Middle frontal gyrus (tissue), 1 donor: ENCODE data around the gene SEMA5A.

Experiments
- DNase-seq: peaks from one replicate; pipeline ENCODE4 v3.0.0-alpha.2; 2015; ENCODE audit warnings: low spot score; ENCODE audit errors: extremely low spot score

SEMA5A gene

DNA sequence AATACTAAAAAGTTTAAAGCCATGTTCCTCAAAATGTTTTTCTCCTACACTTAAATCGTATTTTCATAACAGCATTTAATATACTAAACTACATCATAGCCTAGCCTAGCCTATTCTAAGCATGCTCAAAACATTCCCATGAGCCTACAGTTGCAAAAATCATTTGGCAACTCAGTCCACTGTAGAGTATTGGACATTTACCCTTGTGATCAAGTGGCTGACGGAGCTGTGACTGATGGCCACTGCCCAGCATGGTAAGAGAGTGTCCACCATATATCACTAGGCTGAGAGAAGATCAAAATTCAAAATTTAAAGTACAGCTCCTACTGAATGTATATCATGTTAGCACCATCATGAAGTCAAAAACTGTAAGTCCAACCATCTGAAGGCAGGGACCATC, 30.9 kb downstream of the SEMA5A start:
- no peak for DNase-seq

DNA sequence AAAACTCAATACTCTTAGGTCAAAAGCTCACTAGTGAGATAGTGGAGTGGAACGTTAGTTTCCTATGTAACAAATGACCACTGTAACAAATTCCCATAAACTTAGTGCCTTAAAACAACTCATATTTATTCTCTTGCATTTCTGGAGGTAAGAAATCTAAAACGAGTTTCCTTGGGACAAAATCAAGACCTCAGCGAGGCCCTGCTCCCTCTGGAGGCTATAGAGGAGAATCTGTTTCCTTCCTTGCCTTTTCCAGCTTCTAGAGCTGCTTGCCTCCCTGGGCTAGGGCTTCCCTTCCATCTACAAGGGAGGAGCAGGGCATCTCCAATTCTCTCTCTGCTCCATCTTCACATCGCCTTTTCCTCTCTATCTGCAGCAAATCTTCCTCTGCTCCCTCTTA, 32.0 kb downstream of the SEMA5A start:
- no peak for DNase-seq

DNA sequence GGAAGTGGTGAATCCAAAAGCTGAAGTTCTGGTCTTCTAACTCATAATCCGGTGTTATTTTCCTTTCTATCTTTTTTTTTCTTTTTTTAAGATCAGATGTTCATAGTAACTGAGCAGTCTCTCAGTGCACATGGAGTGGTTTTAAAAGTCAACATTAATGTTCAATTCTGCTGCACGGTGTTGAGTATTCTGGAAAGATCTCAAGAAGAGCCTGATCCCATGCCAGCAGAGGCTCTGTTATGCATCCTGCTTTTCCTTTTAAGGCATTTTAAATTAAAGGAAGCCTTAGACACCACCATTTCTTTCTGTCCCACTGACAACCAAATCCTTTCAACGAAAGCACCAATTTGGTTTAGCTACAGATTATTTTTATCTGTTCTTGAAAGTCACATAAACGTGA, 33.4 kb downstream of the SEMA5A start:
- no peak for DNase-seq

DNA sequence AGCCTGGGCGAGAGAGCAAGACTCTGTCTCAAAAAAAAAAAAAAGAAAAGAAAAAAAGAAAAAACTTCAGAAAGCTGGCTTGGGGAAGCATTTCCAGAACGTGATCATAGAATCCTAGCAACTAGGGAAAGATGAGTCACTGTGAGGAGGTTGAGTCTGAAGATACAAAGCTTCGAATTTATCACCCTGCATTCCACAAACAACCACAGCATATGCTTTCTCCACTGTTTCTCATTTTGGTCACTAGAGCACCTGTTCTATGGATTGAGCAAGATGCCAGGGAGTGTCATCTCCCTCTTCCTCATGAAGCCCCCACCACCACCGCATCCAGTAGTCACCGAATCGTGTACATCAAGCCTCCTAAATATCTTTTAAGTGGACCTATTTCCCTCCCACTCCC, 37.9 kb downstream of the SEMA5A start:
- DNase-seq: no peak

DNA sequence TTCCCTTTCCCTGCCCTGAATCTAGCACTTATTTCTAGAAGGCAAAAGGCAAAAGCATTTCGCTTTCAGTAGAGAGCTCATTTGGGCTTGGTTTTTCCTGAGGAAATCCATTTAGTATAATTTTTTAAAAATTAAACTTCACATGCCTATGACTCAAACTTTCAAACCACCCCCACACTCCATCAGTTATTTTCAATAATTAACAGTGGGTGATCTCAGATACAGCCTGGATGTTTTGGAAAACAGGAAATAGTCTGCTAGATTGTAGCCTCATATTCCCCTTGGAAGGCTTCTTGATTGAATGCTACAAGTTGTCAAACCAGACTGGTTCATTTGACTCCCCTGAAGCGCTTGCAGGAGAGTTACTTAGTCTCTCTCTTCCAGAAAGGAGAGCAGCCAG, 40.6 kb downstream of the SEMA5A start:
- DNase-seq: no peak

DNA sequence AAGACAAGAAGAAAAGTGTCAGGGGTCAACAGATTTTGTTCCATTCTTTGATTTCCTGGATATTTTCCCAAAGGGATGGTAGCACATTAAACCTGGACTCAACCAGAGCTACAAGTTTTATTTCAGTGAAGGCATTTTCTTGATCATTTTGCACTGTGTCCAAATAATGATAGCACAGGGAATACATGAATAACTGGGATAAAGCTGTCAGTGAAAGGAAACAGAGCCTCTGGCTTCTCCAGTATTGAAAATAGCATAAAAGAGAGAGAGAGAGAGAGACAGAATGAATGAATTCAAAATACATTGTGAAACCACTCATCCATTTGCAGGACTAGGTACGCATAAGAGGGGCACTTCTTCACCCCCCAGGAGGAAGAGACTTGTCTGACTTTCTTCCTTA, 43.0 kb downstream of the SEMA5A start:
- DNase-seq: no peak

DNA sequence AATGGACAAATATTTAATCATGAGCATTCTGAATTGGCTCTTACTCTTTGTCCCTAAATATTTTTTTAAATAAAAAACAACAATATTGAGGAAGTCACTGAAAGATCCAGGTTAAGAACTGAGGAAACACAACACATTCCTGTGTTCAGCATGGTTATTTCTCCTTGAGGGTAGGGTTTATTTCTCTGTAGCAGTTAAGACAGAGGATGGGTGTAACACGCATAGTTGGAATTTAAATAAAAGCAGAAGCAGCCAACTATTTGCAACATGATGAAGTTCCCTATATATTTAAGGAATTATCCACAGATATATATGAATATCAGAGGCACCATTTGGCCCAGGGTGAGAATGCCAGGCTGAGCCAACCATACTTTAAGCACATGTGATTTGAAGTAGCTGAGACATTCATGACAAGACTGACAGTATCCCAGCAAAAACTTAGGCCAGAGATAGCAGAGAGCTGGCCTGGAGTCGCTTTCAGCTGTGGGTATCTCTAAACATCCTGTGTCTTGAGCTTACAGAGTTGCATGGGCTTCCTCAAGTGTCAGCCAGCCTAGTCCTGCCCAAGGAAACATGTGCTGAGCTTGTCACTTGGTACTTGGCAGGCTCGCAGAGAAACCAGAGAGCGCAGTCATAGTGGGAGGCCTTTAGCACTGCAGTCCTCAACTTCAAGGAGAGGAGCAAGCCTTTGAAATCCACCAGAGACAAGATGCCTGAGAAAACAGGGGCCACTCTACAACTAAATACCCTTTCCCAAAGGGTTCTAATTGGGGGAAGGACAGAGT, 43.6 kb downstream of the SEMA5A start:
- no peak for DNase-seq

DNA sequence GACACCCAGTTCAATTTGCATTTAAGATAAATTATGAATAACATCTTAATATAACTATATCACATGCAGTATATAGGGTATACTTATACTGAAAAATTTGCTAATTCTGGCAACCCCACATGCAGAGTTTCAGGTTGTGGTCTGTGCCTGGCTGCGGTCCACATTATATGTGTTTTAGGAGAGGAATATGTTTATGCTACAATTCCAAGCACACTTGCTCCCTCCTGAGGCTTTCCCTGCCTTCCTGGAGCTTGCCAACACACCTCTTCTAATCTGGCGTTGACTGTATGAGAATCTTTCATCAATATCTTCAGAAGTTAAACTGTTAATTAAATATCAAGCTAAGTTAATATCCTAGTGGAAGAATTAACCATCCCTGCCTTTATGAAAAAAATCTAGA, 45.2 kb downstream of the SEMA5A start:
- no peak for DNase-seq

DNA sequence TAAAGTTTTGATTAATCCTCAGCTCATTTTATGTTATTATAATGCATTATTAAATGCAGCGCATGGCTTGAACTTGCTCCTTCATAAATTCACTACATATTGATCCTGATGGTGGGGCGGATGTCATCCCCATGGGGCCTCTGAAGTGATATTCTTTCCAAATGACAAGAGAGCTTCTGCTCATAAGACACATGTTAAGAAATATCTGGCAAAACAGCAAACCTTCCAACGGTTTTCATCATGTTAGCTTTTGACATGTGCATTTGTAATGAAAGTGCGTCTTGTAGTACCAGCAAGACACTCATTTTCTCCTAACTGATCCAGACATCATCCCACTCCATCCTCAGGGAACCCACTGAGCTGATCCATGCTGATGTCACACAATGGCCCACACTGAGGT, 45.7 kb downstream of the SEMA5A start:
- DNase-seq: no peak

DNA sequence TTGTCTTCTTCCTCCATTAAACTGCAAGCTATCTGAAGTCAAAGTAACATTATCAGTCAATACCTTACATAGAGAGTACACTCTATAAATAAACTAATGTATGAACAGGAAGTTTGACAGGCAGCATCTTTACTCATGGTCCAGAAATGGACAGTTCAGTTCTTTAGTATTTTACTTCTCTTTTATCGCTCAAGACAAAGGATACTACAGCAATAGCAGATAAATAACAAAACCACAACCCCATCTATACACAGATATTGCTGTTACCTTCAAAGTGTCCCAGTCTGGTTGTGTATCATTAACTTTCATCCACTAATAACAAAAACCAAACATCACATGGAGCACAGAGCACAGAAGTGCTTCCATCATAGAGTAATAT, 46.4 kb downstream of the SEMA5A start:
- no peak for DNase-seq

DNA sequence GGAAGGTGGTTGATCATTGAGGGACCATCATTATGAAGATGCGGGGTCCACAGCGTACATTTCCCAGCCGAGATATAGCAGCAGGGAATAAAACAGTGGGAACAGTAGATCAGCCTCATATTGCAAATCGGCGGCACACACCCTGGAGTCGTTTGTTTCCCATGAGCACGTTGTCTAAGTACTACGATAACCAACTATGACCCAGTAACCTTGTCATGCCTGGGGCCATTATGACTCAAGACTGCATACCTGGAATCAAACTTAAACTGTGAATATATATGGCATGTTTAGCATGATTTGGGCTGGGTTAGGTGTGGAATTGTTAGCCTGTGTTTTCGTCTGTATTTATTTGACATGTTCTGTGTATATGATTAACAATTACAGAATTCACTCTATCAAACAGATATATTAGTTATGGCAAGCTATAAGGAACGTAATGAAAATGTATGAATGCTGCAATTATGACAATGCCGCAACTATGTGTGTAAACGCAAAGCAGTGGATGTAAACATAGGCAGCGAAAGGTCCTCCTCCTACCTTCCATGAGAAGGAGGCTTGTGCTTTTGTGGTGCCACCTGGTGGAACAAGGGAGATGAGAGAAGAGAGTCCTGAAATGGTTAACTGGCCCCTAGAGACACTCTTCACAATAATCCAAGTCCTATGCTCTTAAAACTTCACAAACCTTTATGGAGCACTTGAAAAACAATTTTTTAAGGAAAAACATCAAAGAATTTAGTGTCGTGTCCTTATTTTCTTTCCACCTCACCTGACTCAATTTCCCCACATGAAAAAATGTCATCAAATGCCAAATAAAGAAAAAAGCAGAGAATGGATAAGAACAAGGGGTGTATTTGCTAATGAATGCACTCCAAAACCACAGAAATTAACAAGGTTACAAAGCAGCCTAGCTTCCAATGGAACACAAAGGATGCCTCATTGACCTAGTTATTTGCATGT, 47.1 kb downstream of the SEMA5A start:
- no peak for DNase-seq

DNA sequence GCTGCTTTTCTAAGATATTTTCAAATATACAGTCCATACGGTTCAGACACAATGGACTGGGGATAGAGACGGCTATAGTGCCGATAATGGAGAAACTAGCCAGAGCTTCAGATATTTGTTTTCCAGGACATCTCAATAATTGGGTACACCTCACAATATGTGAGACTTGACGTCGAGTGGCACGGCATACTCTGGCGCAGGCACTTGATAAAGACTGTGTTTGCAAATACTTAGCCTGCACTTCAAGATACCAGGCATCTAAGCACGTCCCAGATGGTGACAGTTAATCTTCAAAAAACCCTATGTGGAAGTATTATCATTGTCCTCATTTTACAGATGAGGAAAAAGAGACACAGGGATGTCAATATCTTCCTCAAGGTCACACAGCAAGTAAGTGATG, 48.5 kb downstream of the SEMA5A start:
- DNase-seq: no peak

DNA sequence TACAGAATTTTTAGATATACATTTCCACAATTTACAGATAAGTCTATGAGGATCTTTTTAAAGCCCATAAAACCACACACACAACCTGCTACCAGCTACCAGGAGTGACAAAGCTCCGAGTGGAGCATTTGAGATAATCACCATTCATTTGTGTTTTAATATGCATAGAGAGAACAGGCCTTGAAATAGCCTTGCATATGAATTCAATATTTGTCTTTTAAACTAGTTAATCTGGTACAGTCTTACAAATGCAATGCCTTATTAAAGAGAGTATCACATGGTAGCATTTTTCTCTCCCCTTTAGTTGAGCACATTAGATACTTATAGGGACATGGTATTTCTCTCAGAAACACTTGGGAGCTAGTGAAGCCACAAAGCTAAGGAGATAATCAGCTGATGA, 49.1 kb downstream of the SEMA5A start:
- DNase-seq: no peak

DNA sequence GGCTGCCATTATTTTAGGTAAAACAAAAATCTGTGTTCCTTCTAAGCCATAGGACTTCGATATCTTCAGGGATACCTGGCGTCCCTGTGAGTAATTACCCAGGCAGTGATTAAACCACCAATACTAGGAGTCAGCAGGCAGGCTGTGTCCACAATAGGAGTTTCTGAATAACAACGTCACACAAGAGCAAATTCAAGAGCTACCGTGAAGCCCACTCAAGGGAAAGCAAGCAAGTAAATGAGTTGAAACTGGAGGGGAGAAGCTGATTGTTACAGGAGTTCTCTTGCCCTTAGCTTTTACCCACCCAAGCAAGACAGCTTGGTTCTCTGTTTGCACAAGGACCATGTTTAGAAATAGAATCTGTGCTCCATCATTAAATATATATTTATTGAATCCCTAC, 50.8 kb downstream of the SEMA5A start:
- no peak for DNase-seq

DNA sequence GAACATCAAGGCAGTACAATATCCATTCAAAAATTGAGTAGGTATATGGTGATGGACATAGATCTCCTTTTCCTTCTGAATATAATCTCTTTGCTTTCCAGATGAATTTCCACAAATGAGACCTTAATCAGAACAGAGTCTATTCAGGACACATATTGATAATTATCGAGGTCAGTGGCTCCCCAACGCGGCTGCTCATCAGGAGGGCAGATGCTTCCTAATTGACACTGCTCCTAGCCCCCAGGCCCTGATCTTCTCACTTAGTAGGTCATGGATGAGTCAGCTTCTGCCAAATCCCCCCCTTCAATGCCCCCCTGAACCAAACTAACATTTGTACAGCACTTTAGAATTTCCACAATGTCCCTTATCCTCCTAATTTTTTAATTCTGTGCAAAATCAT, 51.6 kb downstream of the SEMA5A start:
- no peak for DNase-seq

DNA sequence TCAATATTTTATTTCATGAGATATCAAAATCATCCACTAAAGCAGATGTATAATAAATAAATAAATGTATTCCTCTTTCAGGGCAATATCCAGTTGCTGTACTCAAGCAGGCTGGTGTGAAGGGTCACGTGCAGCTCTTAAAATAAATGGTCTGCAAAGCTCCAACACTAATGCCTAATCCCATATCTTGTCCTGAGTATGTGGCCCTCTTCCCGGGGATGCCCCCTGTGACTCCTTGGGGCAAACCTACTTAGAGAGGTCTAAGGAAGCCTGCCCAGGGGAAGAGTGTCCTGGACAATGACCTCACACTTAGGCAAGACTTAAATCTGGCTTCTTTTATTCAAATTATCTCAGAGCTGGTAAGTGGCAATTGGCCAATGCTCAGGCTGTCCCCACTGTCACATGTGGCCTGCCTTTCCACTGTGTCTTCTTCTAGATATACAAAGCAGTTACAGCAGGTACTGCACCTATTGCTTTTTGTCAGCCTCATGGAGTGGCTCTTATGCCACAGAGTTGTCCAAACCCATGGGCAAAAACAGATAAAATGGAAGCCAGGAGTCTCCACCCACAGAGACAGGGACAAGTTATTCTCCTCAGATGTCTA, 55.3 kb downstream of the SEMA5A start:
- DNase-seq: no peak

DNA sequence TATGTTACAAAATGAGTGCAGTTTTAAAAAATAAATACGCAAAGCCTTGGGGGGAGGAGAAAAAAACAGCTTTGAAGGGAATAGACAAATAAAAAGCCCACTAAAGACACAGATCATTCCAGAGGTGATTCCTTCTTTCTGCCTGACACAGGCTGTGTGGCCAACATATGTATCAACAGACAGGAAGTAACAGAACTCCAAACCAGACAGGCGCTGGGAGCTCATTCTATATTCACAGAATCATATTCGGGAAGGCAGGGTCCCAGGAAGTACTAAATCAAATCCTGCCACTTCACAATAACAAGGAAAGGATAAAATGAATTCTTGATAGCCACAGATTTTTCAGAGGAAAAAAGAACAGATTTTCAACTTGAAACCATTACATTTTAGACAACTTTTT, 62.1 kb downstream of the SEMA5A start:
- no peak for DNase-seq

DNA sequence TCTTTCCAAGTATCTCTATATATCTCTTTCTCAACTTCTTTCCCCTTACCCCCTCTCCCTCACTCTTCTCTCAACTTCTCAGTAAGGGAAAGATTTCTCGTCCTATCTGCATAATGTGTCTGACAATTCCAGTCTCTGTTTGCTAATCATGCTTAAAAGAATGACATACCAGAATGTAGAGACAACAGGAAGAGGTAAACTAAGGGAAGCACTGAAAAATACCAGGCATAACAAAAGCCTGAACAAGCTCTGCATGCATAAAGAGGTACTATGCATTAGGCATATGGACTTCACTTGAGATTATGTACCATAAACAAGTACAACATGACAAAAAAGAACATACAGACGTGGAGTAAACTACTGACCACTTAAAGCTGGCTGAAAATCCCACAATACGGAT, 62.6 kb downstream of the SEMA5A start:
- no peak for DNase-seq

DNA sequence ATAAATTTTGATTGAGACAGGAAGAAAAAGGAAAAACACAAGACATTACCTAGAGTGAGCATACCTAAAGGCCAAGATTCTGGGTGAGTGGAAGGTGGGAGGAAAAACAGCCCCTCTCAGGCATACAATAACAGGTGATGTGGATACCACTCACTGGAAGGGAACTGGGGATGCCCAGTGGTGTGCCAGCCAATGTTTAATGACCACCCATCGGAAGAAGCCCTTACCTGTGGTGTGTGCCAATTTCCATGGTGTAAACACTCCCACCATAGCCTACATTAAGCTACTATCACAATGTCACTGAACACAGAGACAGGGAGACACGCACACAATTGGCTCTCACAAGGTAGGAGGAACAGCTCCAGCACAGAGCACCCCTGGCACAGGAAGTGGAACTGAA, 63.5 kb downstream of the SEMA5A start:
- no peak for DNase-seq

DNA sequence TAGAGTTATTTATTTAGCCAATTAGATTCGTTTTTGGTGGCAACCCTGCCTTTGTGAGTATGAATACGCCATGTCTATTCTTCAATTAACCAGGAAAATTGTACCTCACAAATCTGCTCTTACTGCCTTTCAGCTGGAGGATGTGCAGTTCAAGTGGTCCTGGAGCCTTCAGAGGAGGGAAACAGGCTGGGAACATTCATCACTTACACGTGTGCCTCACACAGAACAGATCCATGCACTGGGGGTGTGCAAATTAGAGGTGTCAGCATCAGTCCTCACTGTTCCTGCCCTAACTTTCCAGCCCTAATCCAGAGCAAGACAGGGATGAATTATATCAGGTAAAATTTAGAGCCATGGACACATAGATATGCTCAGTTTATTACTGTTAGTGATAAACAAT, 65.4 kb downstream of the SEMA5A start:
- DNase-seq: no peak

DNA sequence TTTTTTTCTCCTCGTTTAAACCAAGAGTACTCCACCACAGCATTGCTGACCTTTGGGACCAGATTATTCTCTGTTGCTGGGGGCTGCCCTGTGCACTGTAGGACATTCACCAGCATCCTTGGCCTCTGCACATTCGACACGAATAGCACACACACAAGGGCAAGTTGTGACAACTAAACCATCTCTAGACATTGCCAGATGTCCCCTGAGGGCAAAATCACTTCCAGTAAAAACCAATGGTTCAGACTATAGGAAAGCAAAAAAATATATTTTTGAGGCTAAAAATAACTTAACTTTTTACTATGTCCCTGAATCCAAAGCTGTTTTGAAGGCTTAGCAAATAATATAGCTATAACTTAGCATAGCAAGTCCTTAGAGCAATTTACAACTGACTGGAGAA, 65.9 kb downstream of the SEMA5A start:
- DNase-seq: no peak

DNA sequence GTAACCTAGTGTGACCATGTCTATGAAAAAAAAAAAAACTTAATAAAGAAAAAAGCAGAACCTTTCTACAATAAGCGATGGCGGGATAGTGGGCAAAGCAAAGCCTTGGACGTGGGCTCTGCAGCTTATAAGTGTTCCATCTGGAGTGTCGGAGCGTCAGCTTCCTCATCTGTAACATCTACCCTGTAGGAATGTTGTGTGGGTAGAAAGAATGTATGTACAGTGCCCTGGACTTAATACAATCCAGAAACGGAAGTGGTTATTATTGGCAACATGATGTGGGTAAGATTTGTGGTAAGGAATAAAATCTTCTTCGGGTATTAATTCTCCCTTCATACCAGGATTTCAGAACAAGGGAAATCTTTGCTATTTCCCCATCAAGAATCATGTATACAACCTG, 66.5 kb downstream of the SEMA5A start:
- DNase-seq: no peak
